HG02763 (cell line): ENCODE results near the gene C17orf114.

Source experiments
- ATAC-seq: cut with Tn5 transposase; IDR thresholded peaks from one replicate; pipeline ENCODE4 v1.9.1; 2021; ENCODE audit warnings: mild to moderate bottlenecking, moderate library complexity; ENCODE audit not compliant: unreplicated experiment

The C17orf114 gene

DNA sequence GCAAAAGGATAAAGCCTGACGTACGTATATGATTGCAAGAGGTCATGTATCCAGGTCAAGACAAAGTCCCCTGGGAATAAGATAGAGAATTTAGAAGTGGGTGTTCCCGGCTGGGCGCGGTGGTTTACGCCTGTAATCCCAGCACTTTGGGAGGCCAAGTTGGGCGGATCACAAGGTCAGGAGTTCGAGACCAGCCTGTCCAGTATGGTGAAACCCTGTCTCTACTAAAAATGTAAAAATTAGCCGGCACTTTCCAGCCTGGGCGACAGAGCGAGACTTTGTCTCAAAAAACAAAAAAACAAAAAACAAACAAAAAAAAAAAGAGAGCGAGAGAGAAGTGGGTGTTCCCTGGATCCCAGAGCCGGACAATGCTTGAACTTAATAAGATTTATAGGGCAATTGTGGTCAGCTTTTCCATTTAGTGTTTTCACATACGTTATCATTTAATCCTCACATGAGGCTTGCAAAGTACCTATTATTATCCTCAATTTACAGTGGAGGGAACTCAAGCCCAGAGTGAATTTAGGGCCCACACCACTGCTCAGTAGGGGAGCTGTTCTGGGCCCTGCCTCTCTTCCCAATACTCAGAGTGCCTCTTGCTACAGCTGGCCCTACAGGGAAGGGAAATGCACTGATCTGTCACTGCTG lies 13.8 kb downstream of the C17orf114 start:
- no peak for ATAC-seq

DNA sequence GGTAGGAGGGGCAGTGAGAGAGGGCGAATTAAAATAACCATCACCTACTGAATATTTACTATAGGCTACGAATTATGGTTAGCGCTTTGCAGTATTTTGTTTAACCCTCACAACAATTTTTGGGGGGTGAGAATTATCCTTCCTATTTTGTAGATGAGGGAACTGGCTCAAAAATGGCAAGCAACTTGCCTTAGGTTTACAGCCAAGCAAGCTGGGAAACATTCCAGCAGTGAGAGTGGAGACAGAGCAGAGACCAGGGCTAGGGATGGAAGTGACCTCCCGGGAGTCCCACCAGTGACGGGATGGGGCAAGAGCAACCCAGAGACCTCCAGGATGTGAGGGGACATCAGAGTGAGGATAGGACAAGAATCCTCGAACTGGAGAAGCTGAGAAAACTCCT lies 15.6 kb downstream of the C17orf114 start:
- no peak for ATAC-seq

DNA sequence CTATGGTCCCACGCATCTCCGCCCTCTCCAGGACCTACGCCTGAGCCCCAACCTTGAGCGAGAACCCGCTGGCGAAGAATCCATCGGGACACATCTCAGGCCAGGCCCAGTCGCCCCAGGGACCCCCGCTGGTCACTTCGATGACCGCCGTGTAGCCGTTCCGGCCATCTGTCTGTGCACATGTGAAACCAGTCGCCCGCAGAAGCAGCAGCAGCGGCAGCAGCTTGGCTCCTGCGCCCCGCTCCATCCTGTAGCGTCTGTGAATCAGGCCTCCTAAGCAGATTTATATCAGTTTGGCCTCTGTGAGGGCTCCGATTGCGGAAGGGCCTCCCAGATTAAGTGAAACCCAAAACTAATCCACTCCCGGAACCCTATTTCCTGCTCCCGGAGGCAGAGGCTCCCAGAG lies 16.0 kb downstream of the C17orf114 start, which contains the start of gene VMO1:
VMO1 (minus strand) TSS at position 259 of the 406 bp plus-strand sequence; CDS start at position 247, 12 bp downstream.
- no peak for ATAC-seq

DNA sequence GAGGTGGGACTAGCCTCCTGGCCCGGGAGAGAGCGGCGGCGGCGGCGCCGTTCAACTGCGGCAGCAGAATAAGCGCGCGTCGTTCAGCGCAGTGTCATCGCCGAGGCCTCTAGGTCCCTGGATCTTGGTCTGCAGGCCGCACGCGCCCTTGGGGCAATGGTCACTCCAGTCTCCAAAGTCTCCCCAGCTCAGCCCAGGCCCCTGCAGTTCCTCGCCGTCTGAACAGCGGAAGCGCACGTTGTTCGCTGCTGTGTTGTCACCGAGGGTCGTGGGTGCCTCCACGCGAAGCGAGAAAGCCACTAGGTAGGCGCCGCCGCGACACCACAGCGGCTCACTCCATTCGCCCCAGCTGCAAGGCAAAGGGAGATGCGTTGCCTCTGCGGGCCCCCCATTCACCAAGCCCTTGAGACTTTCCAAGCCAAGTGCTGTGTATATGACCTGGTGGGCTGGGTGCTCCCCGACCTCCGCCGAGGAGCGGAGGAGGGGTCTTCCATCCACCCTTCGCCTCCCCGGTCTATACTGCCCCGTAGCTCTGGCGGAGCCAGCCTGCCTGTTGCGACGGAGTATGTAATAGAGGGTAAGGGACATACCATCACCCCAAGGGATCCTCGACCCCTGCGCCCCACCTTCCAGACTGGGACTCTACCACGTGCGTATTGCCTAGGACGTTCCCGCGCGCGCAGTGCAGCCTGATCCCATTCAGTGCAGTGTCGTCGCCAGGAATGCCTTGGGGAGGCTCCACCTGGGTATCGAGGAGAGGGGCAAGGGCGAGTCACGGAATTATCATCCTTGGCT lies 16.6 kb downstream of the C17orf114 start:
- no peak for ATAC-seq

DNA sequence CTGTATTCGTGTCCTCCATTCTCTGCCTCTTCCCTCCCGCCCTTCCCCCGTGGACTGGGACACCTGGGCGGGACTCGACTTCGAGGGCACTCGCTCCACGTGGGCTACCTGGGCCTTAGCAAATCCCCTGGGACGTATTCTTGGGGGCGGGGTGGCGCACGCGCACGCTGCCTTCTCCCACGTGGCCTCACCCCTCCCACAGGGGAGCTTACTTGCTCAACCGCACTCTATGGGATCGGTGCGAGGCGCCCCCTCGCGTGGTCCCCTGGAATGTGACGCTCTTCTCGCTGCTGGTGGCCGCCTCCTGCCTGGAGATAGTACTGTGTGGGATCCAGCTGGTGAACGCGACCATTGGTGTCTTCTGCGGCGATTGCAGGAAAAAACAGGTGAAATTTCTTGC lies 19.5 kb downstream of the C17orf114 start:
- ATAC-seq, result no peak

DNA sequence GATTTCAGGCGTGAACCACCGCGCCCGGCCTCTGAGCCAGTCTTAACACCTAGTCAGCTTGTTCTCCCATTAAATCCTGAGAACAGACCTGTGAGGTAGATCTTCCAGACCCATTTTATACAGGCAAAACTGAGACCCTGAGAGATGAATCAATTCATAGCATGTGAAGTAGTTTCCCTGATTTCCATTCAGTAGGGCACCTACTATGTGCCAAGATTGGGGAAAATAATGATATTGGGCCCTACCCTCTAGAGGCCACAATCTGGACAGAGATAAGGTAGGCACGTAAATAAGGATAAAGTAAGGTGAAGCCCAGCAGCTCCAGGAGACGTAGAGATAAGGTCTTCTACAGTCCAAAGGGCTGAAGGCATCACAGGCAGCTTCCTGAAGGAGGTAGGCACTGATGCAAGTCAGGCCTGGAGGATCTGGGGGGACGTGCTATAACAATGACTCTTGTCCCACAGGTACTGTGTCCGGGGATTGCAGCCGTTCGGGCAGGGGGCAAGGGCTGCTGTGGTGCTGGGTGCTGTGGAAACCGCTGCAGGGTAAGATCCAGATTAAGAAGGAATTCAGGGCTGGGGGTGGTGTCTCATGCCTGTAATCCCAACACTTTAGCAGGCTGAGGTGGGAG lies 21.7 kb downstream of the C17orf114 start:
- no peak for ATAC-seq

DNA sequence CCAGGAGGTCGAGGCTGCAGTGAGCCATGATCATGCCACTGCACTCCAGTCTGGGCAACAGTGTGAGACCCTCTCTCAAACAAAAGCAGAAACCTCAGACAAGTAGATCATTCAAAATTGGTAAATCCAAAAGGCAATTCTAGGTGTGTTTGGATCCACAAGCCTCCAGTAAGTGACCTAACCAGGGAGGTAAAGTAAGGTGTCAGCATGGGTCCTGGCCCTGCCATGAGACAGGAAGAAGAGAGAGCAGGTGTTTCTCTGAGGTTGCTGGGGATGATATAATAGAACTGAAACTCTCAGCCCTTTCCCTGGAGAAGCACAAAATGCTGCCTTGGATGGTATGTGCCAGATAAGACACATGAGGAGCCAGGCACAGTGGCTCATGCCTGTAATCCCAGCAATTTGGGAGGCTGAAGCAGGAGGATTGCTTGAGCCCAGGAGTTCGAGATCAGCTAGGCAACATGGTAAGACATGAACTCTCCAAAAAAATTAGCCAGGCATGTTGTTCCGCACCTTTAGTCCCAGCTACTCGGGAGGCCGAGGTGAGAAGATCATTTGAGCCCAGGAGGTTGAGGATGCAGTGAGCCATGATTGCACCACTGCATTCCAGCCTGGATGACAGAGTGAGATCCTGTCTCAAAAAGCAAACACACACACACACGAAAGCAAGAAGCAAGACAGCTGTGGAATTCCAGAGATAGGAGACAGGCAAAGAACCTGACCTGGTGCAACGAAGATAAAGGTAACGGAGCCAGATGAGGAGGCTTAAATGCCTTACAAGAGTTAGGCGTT lies 24.0 kb downstream of the C17orf114 start:
- no peak for ATAC-seq

DNA sequence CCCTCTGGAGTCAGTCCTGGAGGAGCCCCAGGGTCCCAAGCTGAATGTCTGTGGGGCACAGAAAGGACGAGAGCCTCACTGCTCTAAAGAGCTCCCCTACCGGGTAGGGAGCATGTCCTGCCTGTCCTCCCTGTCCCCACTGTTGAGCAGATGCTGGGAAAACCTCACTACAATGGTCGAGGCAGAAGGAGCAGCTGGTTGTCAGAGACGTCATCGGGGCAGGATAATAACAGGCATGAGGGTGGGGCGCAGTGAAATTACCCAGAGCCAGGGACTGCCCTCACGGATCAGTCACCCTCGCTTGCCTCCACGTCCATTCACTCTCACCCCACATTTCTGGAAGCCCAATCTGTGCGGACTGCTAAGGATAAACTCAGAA lies 29.9 kb downstream of the C17orf114 start:
- ATAC-seq, result no peak

DNA sequence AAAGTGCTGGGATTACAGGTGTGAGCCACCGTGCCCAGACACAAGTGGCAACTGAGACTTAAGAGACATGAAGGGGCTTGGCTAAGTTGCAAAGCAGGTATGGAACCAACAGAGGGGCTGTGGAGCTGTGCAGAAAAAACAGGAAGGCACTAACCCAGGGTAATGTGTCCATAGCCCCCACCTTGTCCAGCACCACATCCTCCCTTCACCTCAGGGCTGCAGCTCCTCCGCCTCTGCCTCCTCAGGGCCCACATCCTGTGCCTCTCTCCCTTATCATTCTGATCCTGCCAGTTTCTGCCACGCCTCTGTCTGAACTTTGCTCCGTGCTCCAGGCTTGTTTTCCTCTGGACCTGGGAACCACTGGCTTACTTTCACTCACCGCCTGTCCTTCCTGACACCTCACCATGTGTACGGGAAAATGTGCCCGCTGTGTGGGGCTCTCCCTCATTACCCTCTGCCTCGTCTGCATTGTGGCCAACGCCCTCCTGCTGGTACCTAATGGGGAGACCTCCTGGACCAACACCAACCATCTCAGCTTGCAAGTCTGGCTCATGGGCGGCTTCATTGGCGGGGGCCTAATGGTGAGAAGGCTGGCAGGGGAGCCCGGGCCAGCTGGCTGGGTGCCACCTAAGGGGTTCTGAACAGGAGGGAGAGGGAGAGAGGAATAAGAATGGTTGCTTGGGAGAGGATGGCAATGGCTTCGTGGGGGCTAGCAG lies 30.5 kb downstream of the C17orf114 start, which contains the start of gene TM4SF5:
TM4SF5 (plus strand) TSS at position 368 of the 716 bp plus-strand sequence; CDS start at position 405, 37 bp downstream.
- no peak for ATAC-seq

DNA sequence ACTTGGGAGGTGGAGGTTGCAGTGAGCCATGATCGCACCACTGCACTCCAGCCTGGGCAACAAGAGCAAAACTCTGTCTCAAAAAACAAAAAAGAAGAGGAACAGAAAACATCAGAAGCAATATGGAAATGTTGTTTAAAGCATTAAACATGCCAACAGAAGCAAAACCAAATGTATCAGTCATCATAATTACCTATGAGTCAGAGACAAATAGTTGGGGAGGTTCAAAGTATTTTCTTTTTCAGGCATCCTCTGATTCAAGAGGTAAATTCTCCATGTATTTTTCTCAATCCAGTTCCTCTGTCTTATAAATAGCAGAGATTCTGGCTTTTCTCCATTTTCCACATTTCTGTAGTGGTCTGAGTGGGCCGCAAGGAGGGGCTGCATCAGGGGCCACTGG lies 32.5 kb downstream of the C17orf114 start:
- ATAC-seq, result no peak

DNA sequence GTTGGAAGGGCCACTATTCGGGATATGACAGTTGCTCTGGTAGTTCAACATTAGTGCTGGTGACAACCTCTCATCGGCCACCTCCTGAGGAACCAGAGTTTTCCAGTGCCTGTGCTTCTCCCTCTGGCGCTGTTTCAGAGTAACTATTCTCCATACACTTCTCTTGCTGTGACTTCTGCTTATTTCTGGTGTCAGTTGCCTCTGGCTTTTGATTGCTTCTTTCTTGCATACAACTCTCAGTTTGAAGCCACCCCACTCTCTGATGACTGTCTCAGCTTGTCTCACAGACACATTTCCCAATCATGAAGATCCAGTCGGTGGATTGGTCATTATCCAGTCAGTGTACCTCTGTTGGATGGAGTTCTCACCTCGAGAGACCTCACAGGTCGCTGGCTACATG lies 33.8 kb downstream of the C17orf114 start:
- no peak for ATAC-seq

DNA sequence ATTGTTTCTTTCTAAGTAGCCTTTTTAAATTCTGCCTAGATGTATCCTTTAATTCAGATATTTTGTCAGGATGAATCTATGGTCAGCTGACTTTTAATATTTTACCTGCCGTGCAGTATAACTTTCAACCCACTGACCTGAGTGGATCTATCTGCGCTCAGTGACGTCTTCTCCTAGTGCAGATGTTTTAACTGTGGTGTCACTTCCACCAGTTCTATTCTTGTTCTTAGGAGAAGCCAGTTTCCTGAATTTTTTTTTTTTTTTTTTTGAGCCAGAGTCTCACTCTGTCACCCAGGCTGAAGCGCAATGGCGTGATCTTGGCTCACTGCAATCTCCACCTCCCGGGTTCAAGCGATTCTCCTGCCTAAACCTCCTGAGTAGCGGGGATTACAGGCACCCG lies 35.4 kb downstream of the C17orf114 start:
- no peak for ATAC-seq

DNA sequence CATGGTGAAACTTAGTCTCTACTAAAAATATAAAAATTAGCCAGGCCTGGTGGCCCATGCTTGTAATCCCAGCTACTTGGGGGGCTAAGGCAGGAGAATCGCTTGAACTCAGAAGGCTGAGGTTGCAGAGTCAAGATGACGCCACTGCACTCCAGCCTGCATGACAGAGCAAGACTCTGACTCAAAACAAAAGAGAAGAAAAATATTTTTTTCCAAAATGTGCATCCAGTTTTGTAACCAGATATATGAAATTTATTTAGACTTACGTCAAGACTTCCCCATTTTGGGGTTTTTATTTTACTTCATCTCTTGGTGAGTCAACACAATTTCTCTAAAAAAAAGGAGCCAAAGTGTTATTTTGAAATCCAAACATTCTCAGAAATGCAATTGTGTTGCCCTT lies 35.9 kb downstream of the C17orf114 start:
- ATAC-seq, result no peak

DNA sequence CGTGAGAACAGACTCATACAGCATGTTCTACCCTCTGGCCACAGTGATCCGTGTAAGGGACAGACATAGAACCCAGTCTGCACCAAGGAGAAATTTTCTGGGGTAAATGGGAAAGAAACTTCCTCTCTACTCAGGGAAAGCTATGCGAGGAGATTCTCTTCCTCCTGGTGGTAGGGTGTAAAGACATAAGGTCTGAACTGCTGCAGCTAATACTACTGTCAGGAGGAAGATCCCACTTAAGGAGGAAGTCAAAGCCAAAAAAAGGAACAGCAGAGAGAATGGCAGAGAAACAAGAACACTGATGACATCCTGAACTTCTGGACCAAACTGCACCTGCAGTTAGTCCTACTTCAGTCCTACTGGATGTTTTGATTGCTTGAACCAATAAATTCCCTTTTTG lies 37.5 kb downstream of the C17orf114 start:
- no peak for ATAC-seq

DNA sequence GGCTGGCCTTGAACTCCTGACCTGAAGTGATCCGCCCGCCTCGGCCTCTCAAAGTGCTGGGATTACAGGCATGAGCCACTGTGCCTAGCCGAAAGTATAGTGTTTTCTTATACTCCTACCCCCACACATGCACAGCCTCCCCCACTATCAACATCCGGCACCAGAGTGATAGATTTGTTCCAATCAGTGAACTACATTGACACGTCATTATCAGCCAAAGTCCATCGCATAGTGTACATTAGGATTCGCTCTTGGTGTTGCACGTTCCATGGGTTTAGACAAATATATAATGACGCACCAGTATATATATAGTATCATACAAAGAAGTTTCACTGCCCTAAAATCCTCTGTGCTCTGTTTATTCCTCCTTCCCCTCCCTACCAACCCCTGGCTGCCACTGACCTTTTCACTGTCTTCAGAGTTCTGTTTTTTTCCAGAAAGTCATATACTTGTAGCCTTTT lies 42.3 kb downstream of the C17orf114 start:
- no peak for ATAC-seq

DNA sequence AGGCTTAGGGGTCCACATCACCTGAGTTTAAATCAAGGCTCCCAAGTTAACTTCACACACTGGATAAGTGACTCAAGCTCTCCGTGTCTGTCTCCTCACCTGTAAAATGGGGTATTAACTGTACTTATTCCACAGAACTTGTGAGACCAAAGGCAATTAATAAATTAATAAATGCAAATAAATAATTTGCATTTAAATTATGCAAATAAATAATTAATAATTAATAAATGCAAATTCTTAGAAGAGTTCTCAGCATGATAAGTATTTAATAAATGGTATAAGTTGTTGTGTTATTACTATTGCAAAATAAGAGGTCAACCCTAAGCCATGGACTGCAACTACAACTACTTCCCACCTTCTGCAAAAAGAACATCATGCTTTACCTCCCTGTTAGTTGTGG lies 48.7 kb downstream of the C17orf114 start:
- ATAC-seq, result no peak

DNA sequence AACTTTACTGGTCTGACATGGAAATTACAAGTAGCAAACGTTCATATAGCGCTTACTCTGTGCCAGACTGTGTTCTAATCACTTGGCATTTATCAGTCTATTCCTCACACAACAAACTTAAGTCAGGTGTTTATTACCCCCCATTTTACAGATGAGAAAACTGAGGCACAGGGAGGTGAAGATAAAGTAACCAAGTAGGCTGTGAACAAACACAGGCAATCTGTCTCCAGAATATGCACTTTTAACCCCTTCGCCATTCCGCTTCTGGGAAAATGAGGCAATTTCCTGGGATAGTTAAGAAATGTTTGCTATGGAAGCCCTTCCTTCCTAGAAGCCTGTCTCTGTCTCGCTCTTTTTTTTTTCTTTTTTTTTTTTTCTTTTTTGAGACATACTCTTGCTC lies 50.2 kb downstream of the C17orf114 start:
- ATAC-seq, result no peak
